Right lobe of liver (tissue), 4 donors: ENCODE data around the gene METTL25B.

Source experiments
- POLR2A ChIP-seq: fragments of 450-650 bp; IDR thresholded peaks from one replicate; pipeline ENCODE4 v1.6.1; 2017; ENCODE audit warnings: antibody characterized with exemption, mild to moderate bottlenecking
- TF ChIP-seq, protein P1 (sequence below), 4 donors: fragments of 200-600 bp in 3 of 4; fragments of 450-650 bp in 1 of 4; IDR thresholded peaks; one replicate each; pipeline versions ENCODE4 v1.5.1 to v1.8.0; 2016 to 2022; ENCODE audit warnings: antibody characterized with exemption in 4 of 4, mild to moderate bottlenecking in 2 of 4
- donor health status: DM: no; HTN: no; CAD: no.
- donor health status: DM: no; HTN: no; CAD: no.
- donor health status: DM: no; HTN: yes; CAD: no.

DNA sequence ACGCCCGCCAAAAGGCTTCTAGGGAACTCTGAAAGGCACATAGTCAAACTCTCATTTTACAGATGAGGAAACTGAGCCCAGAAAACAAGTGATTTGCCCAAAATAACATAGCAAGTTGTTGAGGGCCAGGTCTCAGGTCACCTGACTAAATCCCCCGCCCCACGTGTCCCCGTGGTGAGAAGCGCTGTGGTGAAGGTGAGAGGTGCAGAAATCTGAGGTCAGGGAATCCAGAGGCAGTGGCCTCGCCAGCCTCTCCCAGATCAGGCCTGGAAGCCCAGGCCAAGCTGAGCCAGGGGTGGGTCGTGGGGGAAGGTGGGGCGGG, 18.1 kb downstream of the METTL25B start:
- TF ChIP-seq, protein P1, sequence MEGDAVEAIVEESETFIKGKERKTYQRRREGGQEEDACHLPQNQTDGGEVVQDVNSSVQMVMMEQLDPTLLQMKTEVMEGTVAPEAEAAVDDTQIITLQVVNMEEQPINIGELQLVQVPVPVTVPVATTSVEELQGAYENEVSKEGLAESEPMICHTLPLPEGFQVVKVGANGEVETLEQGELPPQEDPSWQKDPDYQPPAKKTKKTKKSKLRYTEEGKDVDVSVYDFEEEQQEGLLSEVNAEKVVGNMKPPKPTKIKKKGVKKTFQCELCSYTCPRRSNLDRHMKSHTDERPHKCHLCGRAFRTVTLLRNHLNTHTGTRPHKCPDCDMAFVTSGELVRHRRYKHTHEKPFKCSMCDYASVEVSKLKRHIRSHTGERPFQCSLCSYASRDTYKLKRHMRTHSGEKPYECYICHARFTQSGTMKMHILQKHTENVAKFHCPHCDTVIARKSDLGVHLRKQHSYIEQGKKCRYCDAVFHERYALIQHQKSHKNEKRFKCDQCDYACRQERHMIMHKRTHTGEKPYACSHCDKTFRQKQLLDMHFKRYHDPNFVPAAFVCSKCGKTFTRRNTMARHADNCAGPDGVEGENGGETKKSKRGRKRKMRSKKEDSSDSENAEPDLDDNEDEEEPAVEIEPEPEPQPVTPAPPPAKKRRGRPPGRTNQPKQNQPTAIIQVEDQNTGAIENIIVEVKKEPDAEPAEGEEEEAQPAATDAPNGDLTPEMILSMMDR (IDR thresholded peaks at IDR 0.05) = no peak
- no peak for TF ChIP-seq POLR2A
